ENCODE measurements around the gene GALNT2. TPM values are rescaled to one million over a fixed set of nuclear protein-coding genes. Genes with fewer than 3 reads are reported as not detected.

GALNT2 gene
- polyA plus RNA-seq, 1 of the 3 experiments (the other 2 are of a cell fraction): 118 TPM

GRCh38 chr1:230191079-230191804, 124.2 kb downstream of the GALNT2 start:
- H3K9me3 ChIP-seq: no peaks in the 10 kb centered on the region
- no peak for DNase-seq
- H3K4me2 ChIP-seq: no peak overlapping the region
- H2AFZ ChIP-seq (ENCODE audit: low read depth): no peak overlapping the region
- 95% methylated on average over 9 of the region's 9 CpGs for WGBS (ENCODE audit: low lambda C conversion rate)
- no peaks in the 10 kb centered on the region for H3K9me2 ChIP-seq
- peaks cover 28% of the 10 kb centered on the region; the same call in 1 of the 2 replicates for H3K79me2 ChIP-seq (ENCODE audit: insufficient read depth)
- CTCF ChIA-PET: no interaction called here
- TF ChIP-seq SIN3A (IDR thresholded peaks at IDR 0.05; ENCODE audit: borderline replicate concordance, low read depth, low read length): no peak
- no peak for TF ChIP-seq JUND (IDR thresholded peaks at IDR 0.05)
- POLR2A ChIA-PET: no interaction called here
- H3K4me1 ChIP-seq (ENCODE audit: control insufficient read depth in 1 of 2, insufficient read depth in 2 of 2, low read depth in 1 of 2, low read length in 1 of 2): peaks cover 6 to 29% of the 10 kb centered on the region in 2 experiments
- H3K36me3 ChIP-seq (replicated peaks in 1 of 2; ENCODE audit: control insufficient read depth in 1 of 2, insufficient read depth in 2 of 2, low read length in 1 of 2): peaks cover 4 to 9% of the 10 kb centered on the region in 2 experiments
- H3K4me3 ChIP-seq (ENCODE audit: low read depth in 2 of 2, low read length in 1 of 2): no peak overlapping the region
- no peak overlapping the region; a peak in 1 of 4 replicates for H3K27ac ChIP-seq (ENCODE audit: low read depth in 2 of 2, low read length in 1 of 2)
- H3F3A ChIP-seq (replicated peaks; ENCODE audit: insufficient read depth): no peaks in the 10 kb centered on the region
- peaks cover 30% of the 10 kb centered on the region for H4K20me1 ChIP-seq (ENCODE audit: insufficient read depth)
- H3K9ac ChIP-seq: no peak overlapping the region
- H3K27me3 ChIP-seq (ENCODE audit: insufficient read depth): no peaks in the 10 kb centered on the region

- Histone ChIP-seq H3K4me2 (no peak overlapping the region), H3K79me2 (ENCODE audit: insufficient read depth) (peaks cover 31% of the 10 kb centered on the region; the same call in 1 of the 2 replicates)
- CTCF ChIA-PET: no interaction called here
Measured at GRCh38 chr1:230191855-230192254, 124.8 kb downstream of the GALNT2 start.

More at GRCh38 chr1:230191855-230192254, 124.8 kb downstream of the GALNT2 start:
- 96% methylated on average over 4 of the region's 4 CpGs for WGBS (ENCODE audit: low lambda C conversion rate)
- Histone ChIP-seq H3K9me3 (no peaks in the 10 kb centered on the region), H3K27me3 (ENCODE audit: insufficient read depth) (no peaks in the 10 kb centered on the region), H3K4me1 (ENCODE audit: control insufficient read depth in 1 of 2, insufficient read depth in 2 of 2, low read depth in 1 of 2, low read length in 1 of 2) (peaks cover 0 to 32% of the 10 kb centered on the region in 2 experiments; a peak in 2 of 4 replicates), H3K4me3 (ENCODE audit: low read depth in 2 of 2, low read length in 1 of 2) (no peak overlapping the region), H3K36me3 (replicated peaks in 1 of 2; ENCODE audit: control insufficient read depth in 1 of 2, insufficient read depth in 2 of 2, low read length in 1 of 2) (peaks cover 4 to 5% of the 10 kb centered on the region in 2 experiments), H3K27ac (ENCODE audit: low read depth in 2 of 2, low read length in 1 of 2) (no peak overlapping the region), H3F3A (replicated peaks; ENCODE audit: insufficient read depth) (no peaks in the 10 kb centered on the region), H2AFZ (ENCODE audit: low read depth) (no peak overlapping the region), H4K20me1 (ENCODE audit: insufficient read depth) (peaks cover 25% of the 10 kb centered on the region), H3K9me2 (no peaks in the 10 kb centered on the region), H3K9ac (no peak overlapping the region)
- TF ChIP-seq ELF1 (IDR thresholded peaks at IDR 0.05) (no peak), FOXJ3 (CRISPR knock-in tag; IDR thresholded peaks at IDR 0.05) (no peak), FOSL2 (IDR thresholded peaks at IDR 0.05; ENCODE audit: borderline replicate concordance, low read depth) (no peak), IRF3 (IDR thresholded peaks at IDR 0.05; ENCODE audit: low read depth, low read length) (no peak), REST (IDR thresholded peaks at IDR 0.05; ENCODE audit: low read depth, low read length) (no peak)
- no peak for DNase-seq
- POLR2A ChIA-PET: no interaction called here
